DOHH2 (cell line): Measurements from ENCODE around the gene ARL15.

Source experiments
- H3F3A ChIP-seq: fragments of 200-600 bp; sonication (generic), shearing (Covaris generic); 2 replicates; pipeline ENCODE4 v1.6.0; 2016; ENCODE audit warnings: antibody characterized with exemption, mild to moderate bottlenecking; ENCODE audit not compliant: control insufficient read depth, insufficient read depth
- H3K27ac ChIP-seq: fragments of 200-600 bp; sonication (generic); 2 replicates; pipeline ENCODE4 v1.5.1; 2014; ENCODE audit warnings: low read depth, mild to moderate bottlenecking, low read length, moderate library complexity
- H3K27me3 ChIP-seq: fragments of 200-600 bp; sonication (generic); 2 replicates; pipeline ENCODE4 v1.6.1; 2014; ENCODE audit warnings: mild to moderate bottlenecking, low read length, mixed read lengths; ENCODE audit not compliant: control insufficient read depth
- H3K36me3 ChIP-seq: fragments of 200-600 bp; sonication (generic); 2 replicates; pipeline ENCODE4 v1.6.1; 2014; ENCODE audit warnings: mild to moderate bottlenecking, low read length, moderate library complexity, mixed read lengths; ENCODE audit not compliant: control insufficient read depth
- H3K4me1 ChIP-seq: fragments of 200-600 bp; sonication (generic); 2 replicates; pipeline ENCODE4 v1.6.1; 2014; ENCODE audit warnings: mild to moderate bottlenecking, low read length, mixed read lengths; ENCODE audit not compliant: control insufficient read depth
- H3K4me2 ChIP-seq: fragments of 200-600 bp; sonication (generic); 2 replicates; pipeline ENCODE4 v1.6.0; 2014; ENCODE audit warnings: mild to moderate bottlenecking, low read length, moderate library complexity
- H3K4me3 ChIP-seq: fragments of 200-600 bp; sonication (generic); 2 replicates; pipeline ENCODE4 v1.5.1; 2014; ENCODE audit warnings: mild to moderate bottlenecking, low read length, mixed read lengths
- H3K79me2 ChIP-seq: fragments of 200-600 bp; sonication (generic); 2 replicates; pipeline ENCODE4 v1.6.1; 2014; ENCODE audit warnings: mild to moderate bottlenecking, low read length, mixed read lengths; ENCODE audit not compliant: control insufficient read depth
- H3K9me2 ChIP-seq: fragments of 200-600 bp; sonication (generic); replicated peaks from 2 replicates; pipeline ENCODE4 v1.6.1; 2014; ENCODE audit warnings: mild to moderate bottlenecking, low read length, mixed read lengths; ENCODE audit not compliant: control insufficient read depth
- H3K9me3 ChIP-seq: fragments of 200-600 bp; sonication (generic); 2 replicates; pipeline ENCODE4 v1.6.1; 2014; ENCODE audit warnings: antibody characterized with exemption, low read length, mixed read lengths; ENCODE audit not compliant: control insufficient read depth, insufficient read depth
- H4K20me1 ChIP-seq: fragments of 200-600 bp; sonication (generic); 2 replicates; pipeline ENCODE4 v1.6.0; 2014; ENCODE audit warnings: low read depth, mild to moderate bottlenecking, antibody characterized with exemption, low read length, moderate library complexity; ENCODE audit not compliant: control insufficient read depth, insufficient read depth
- CTCF ChIP-seq: fragments of 200-600 bp; sonication (generic); IDR thresholded peaks from one replicate; pipeline ENCODE4 v1.5.1; 2014; ENCODE audit warnings: antibody characterized with exemption, mild to moderate bottlenecking, low read depth, low read length; ENCODE audit not compliant: poor library complexity, severe bottlenecking
- EZH2phosphoT487 ChIP-seq: fragments of 200-600 bp; sonication (generic); IDR thresholded peaks from 2 replicates; pipeline ENCODE4 v1.6.1; 2017; ENCODE audit warnings: borderline replicate concordance, mild to moderate bottlenecking, antibody characterized with exemption, low read length, moderate library complexity, mixed read lengths

The ARL15 gene

GRCh38 chr5:54257366-54258118, 52.8 kb downstream of the ARL15 start:
- Histone ChIP-seq H3K4me2 (no peak overlapping the region), H3K27me3 (no peaks in the 10 kb centered on the region), H3K36me3 (no peaks in the 10 kb centered on the region), H3K9me3 (no peaks in the 10 kb centered on the region), H3K4me1 (no peaks in the 10 kb centered on the region), H3K27ac (no peak overlapping the region), H3K79me2 (no peaks in the 10 kb centered on the region), H3K9me2 (no peaks in the 10 kb centered on the region), H3F3A (no peaks in the 10 kb centered on the region), H4K20me1 (no peaks in the 10 kb centered on the region), H3K4me3 (no peak overlapping the region)
- TF ChIP-seq CTCF = no peak
- TF ChIP-seq EZH2phosphoT487 = no peak

- no peaks in the 10 kb centered on the region for H3F3A ChIP-seq
- H4K20me1 ChIP-seq = no peaks in the 10 kb centered on the region; the same call in 1 of the 2 replicates
- no peaks in the 10 kb centered on the region for H3K79me2 ChIP-seq
- no peaks in the 10 kb centered on the region for H3K9me3 ChIP-seq
- no peak for TF ChIP-seq EZH2phosphoT487
- TF ChIP-seq CTCF = no peak
- no peak overlapping the region for H3K27ac ChIP-seq
- no peaks in the 10 kb centered on the region for H3K36me3 ChIP-seq
- no peaks in the 10 kb centered on the region for H3K27me3 ChIP-seq
- H3K4me1 ChIP-seq = peaks cover 4% of the 10 kb centered on the region
- no peak overlapping the region for H3K4me3 ChIP-seq
- H3K9me2 ChIP-seq = no peaks in the 10 kb centered on the region
- no peak overlapping the region for H3K4me2 ChIP-seq
Measured at GRCh38 chr5:54254482-54255198, 55.7 kb downstream of the ARL15 start.

- Histone ChIP-seq H3F3A (no peaks in the 10 kb centered on the region), H3K27me3 (no peaks in the 10 kb centered on the region), H3K4me3 (no peak overlapping the region), H3K79me2 (no peaks in the 10 kb centered on the region), H3K4me2 (no peak overlapping the region), H3K36me3 (no peaks in the 10 kb centered on the region), H3K4me1 (peaks cover 10% of the 10 kb centered on the region), H3K9me2 (no peaks in the 10 kb centered on the region), H3K9me3 (no peaks in the 10 kb centered on the region), H3K27ac (no peak overlapping the region), H4K20me1 (peaks cover 3% of the 10 kb centered on the region; the same call in 1 of the 2 replicates)
- TF ChIP-seq CTCF (no peak), EZH2phosphoT487 (no peak)
Measured at GRCh38 chr5:54251981-54252380, 58.4 kb downstream of the ARL15 start.
